Measurements from ENCODE around the gene COQ3. TPM values are rescaled to one million over a fixed set of nuclear protein-coding genes. Genes with fewer than 3 reads are reported as not detected.

The COQ3 gene
- total RNA-seq, 1 donor from 2014 or later = 5.0 TPM

DNA sequence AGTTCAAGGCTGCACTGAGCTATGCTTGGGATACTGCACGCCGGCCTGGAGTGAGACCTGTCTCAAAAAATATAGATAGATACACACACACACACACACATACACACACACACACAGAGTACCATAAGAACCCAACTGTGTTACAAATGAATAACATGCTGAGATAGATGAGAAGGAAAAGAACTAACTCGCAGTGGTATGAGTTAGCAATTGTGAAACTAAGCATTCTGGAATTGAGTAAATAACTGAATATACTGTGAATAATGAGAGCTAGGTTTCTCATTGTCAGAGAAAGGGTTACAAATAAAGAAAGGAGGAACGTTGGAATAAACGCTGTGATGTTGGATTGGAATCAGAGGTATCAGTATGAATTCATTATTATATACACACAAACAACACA, 30.0 kb downstream of the COQ3 start:
- Histone ChIP-seq H3K9me3 (ENCODE audit: insufficient read depth, low read depth, low read length) (no peaks in the 10 kb centered on the region), H3K27ac (ENCODE audit: low read depth, low read length) (no peak overlapping the region), H3K4me3 (ENCODE audit: insufficient read depth, low read depth, low read length) (no peak overlapping the region), H3K79me2 (ENCODE audit: insufficient read depth, low read length) (no peaks in the 10 kb centered on the region), H3K36me3 (ENCODE audit: insufficient read depth, low read length) (no peaks in the 10 kb centered on the region), H3K27me3 (ENCODE audit: insufficient read depth, low read length) (peaks cover 3% of the 10 kb centered on the region), H3K4me1 (ENCODE audit: insufficient read depth, low read length) (no peaks in the 10 kb centered on the region), H2AFZ (ENCODE audit: low read depth, low read length) (no peak overlapping the region), H4K20me1 (ENCODE audit: insufficient read depth, low read length) (no peaks in the 10 kb centered on the region), H3K4me2 (ENCODE audit: low read length) (no peak overlapping the region), H3K9ac (ENCODE audit: low read length) (no peak overlapping the region)
- FAIRE-seq = no peak
- no peaks in the 10 kb centered on the region for H3K36me3 Mint-ChIP-seq (ENCODE audit: low read depth, unreplicated experiment)
- peaks cover 12% of the 10 kb centered on the region for H3K27me3 Mint-ChIP-seq (ENCODE audit: low read depth, unreplicated experiment)
- DNase-seq (ENCODE audit: low read depth) = no peak
- H3K4me3 Mint-ChIP-seq (ENCODE audit: unreplicated experiment) = no peak overlapping the region
- no peaks in the 10 kb centered on the region for H3K9me3 Mint-ChIP-seq (ENCODE audit: unreplicated experiment)
- no peak overlapping the region for H3K27ac Mint-ChIP-seq (ENCODE audit: unreplicated experiment)
- no peak for TF ChIP-seq EZH2 (IDR thresholded peaks at IDR 0.05; ENCODE audit: insufficient read depth, low read length)
- TF ChIP-seq, protein P1, sequence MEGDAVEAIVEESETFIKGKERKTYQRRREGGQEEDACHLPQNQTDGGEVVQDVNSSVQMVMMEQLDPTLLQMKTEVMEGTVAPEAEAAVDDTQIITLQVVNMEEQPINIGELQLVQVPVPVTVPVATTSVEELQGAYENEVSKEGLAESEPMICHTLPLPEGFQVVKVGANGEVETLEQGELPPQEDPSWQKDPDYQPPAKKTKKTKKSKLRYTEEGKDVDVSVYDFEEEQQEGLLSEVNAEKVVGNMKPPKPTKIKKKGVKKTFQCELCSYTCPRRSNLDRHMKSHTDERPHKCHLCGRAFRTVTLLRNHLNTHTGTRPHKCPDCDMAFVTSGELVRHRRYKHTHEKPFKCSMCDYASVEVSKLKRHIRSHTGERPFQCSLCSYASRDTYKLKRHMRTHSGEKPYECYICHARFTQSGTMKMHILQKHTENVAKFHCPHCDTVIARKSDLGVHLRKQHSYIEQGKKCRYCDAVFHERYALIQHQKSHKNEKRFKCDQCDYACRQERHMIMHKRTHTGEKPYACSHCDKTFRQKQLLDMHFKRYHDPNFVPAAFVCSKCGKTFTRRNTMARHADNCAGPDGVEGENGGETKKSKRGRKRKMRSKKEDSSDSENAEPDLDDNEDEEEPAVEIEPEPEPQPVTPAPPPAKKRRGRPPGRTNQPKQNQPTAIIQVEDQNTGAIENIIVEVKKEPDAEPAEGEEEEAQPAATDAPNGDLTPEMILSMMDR (IDR thresholded peaks at IDR 0.05; ENCODE audit: insufficient read depth, low read depth, low read length) = no peak
- peaks cover 3% of the 10 kb centered on the region for H3K4me1 Mint-ChIP-seq (ENCODE audit: low read depth, unreplicated experiment)

DNA sequence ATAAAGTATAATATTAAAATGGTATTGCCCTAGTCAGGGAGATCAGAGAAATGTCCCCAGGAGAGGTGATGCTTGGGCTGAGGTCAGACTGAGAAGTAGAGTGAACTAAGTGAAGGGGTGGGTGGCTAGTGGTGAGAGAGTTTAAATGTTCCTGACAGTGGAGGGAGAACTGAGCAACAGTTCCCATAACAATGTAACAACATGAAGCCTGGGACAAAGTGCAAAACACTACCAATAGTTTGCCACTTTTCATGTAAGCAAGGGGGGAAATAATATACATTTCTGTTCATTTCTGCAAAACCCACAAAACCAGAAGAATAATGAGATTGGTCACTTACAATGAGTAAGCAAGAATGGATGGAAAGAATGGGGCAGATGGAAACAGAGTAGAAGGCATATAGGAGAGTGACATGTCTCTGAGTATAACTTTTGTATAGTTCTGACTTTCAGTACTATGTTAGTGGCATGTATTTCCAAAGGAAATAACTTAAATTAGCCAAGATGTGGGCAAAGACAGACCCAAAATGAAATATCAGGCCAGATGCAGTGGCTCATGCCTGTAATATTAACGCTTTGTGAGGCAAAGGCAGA, 31.2 kb downstream of the COQ3 start:
- Histone ChIP-seq H3K36me3 (ENCODE audit: insufficient read depth, low read length) (no peaks in the 10 kb centered on the region), H3K9ac (ENCODE audit: low read length) (no peak overlapping the region), H3K79me2 (ENCODE audit: insufficient read depth, low read length) (no peaks in the 10 kb centered on the region), H2AFZ (ENCODE audit: low read depth, low read length) (no peak overlapping the region), H4K20me1 (ENCODE audit: insufficient read depth, low read length) (no peaks in the 10 kb centered on the region), H3K4me2 (ENCODE audit: low read length) (no peak overlapping the region), H3K4me3 (ENCODE audit: insufficient read depth, low read depth, low read length) (no peak overlapping the region), H3K4me1 (ENCODE audit: insufficient read depth, low read length) (no peaks in the 10 kb centered on the region), H3K27me3 (ENCODE audit: insufficient read depth, low read length) (peaks cover 3% of the 10 kb centered on the region), H3K27ac (ENCODE audit: low read depth, low read length) (no peak overlapping the region), H3K9me3 (ENCODE audit: insufficient read depth, low read depth, low read length) (no peaks in the 10 kb centered on the region)
- Mint-ChIP-seq H3K27me3 (ENCODE audit: low read depth, unreplicated experiment) (peaks cover 12% of the 10 kb centered on the region), H3K36me3 (ENCODE audit: low read depth, unreplicated experiment) (no peaks in the 10 kb centered on the region), H3K9me3 (ENCODE audit: unreplicated experiment) (no peaks in the 10 kb centered on the region), H3K27ac (ENCODE audit: unreplicated experiment) (no peak overlapping the region), H3K4me3 (ENCODE audit: unreplicated experiment) (no peak overlapping the region), H3K4me1 (ENCODE audit: low read depth, unreplicated experiment) (peaks cover 3% of the 10 kb centered on the region)
- TF ChIP-seq, protein P1 (IDR thresholded peaks at IDR 0.05; ENCODE audit: insufficient read depth, low read depth, low read length) = no peak
- no peak for TF ChIP-seq EZH2 (IDR thresholded peaks at IDR 0.05; ENCODE audit: insufficient read depth, low read length)
- DNase-seq (ENCODE audit: low read depth) = no peak
- no peak for FAIRE-seq

DNA sequence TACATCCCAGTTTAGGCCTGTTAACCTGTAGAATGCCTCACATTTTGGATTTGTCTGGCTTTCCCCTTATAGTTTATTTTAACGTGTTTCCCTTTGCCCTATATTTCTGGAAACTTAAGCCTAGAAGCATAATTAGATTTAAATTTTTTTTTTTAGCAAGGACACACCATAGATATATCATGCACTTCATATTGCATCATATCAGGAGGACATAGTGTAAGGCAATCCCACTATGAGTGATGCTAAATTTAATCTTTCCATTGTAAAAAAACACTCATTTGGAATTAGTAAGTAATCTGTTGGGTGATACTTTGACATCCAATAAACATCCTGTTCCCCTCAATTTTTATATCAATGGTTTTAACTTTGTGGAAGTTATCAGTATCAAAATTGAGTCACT, 34.2 kb downstream of the COQ3 start:
- Mint-ChIP-seq H3K4me3 (ENCODE audit: unreplicated experiment) (no peak overlapping the region), H3K4me1 (ENCODE audit: low read depth, unreplicated experiment) (peaks cover 3% of the 10 kb centered on the region), H3K9me3 (ENCODE audit: unreplicated experiment) (peaks cover 3% of the 10 kb centered on the region), H3K27me3 (ENCODE audit: low read depth, unreplicated experiment) (peaks cover 27% of the 10 kb centered on the region), H3K36me3 (ENCODE audit: low read depth, unreplicated experiment) (no peaks in the 10 kb centered on the region), H3K27ac (ENCODE audit: unreplicated experiment) (no peak overlapping the region)
- no peaks in the 10 kb centered on the region for H3K36me3 ChIP-seq (ENCODE audit: insufficient read depth, low read length)
- no peak overlapping the region for H2AFZ ChIP-seq (ENCODE audit: low read depth, low read length)
- no peak overlapping the region for H3K9ac ChIP-seq (ENCODE audit: low read length)
- H3K4me2 ChIP-seq (ENCODE audit: low read length) = no peak overlapping the region
- no peaks in the 10 kb centered on the region for H3K4me1 ChIP-seq (ENCODE audit: insufficient read depth, low read length)
- no peak for FAIRE-seq
- no peaks in the 10 kb centered on the region for H4K20me1 ChIP-seq (ENCODE audit: insufficient read depth, low read length)
- no peak for TF ChIP-seq EZH2 (IDR thresholded peaks at IDR 0.05; ENCODE audit: insufficient read depth, low read length)
- TF ChIP-seq, protein P1 (IDR thresholded peaks at IDR 0.05; ENCODE audit: insufficient read depth, low read depth, low read length) = no peak
- H3K27me3 ChIP-seq (ENCODE audit: insufficient read depth, low read length) = peaks cover 13% of the 10 kb centered on the region
- no peak for DNase-seq (ENCODE audit: low read depth)
- no peaks in the 10 kb centered on the region for H3K79me2 ChIP-seq (ENCODE audit: insufficient read depth, low read length)
- no peak overlapping the region for H3K27ac ChIP-seq (ENCODE audit: low read depth, low read length)
- H3K4me3 ChIP-seq (ENCODE audit: insufficient read depth, low read depth, low read length) = no peak overlapping the region
- H3K9me3 ChIP-seq (ENCODE audit: insufficient read depth, low read depth, low read length) = no peaks in the 10 kb centered on the region

All from astrocyte (in vitro differentiated cells and primary cell).